Pericardium fibroblast (primary cell): Measurements from ENCODE around the gene VPS9D1. TPM values are rescaled to one million over a fixed set of nuclear protein-coding genes. Genes with fewer than 3 reads are reported as not detected.

ENCODE experiments used
- total RNA-seq: library from RNA; depleted of rRNA; stranded (reverse); fragments of >200 nt; gene quantifications from 2 replicates; pipeline ENCODE4 v1.2.3, GENCODE V29; 2015

The VPS9D1 gene, protein sequence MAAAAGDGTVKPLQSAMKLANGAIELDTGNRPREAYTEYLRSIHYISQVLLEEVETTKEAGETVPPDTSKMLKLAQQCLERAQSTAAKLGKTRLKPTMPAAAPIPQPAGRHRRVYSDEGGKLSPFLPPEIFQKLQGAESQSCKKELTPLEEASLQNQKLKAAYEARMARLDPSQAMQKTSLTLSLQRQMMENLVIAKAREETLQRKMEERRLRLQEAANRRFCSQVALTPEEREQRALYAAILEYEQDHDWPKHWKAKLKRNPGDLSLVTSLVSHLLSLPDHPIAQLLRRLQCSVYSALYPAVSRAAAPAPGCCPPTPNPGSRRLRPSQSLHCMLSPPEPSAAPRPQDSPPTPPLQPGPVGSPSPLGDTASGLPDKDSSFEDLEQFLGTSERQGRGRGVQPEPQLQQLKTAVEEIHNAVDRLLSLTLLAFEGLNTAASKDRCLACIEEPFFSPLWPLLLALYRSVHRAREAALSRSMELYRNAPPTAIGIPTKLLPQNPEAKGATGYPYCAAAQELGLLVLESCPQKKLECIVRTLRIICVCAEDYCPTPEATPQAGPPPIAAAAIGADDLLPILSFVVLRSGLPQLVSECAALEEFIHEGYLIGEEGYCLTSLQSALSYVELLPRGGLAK
- total RNA-seq = 7.8 and 12.0 TPM in 2 replicates

DNA sequence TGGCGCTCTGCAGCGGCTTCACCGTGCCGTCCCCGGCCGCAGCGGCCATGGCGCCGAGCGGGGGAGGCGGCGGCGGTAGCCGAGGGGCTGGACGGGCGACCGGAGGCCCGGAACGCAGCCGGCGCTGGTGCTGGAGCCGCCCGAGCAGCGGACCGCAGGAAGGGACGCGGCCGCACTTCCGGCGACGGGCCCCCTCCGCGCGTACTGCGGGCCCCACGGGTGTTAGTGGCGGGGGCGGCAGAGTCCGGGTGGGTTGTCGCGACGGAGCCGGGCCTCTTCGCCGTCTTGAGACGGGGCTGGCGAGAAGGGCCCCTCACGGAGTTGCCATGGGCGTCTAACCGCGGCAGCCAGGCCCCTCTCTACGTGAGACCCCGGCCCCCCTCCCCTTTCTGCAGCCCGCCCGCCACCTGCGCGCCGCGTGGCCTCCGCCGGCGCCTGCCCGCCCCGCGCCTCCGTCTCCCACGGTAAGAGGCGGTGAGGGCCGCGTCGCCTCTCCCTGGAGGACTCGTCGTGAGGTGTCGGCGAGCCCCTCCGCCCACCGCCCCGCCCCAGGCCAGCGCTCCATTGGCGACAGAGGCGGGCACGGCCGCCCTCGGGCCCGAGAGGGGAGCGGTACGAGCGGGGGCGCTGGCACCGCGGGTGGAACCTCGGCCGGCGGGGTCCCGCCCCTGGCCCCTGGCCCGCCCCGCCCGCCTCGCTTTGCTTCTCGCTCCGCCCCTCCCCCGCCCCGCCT lies at the start of gene VPS9D1, which contains the start of gene ZNF276:
Gene VPS9D1 (minus strand): TSS at position 86 of the 733 bp plus-strand sequence. CDS start 37 bp downstream, at position 49.
Gene ZNF276 (plus strand): TSS at position 725 of the 733 bp plus-strand sequence. CDS start 104 bp downstream, outside the sequence.

DNA sequence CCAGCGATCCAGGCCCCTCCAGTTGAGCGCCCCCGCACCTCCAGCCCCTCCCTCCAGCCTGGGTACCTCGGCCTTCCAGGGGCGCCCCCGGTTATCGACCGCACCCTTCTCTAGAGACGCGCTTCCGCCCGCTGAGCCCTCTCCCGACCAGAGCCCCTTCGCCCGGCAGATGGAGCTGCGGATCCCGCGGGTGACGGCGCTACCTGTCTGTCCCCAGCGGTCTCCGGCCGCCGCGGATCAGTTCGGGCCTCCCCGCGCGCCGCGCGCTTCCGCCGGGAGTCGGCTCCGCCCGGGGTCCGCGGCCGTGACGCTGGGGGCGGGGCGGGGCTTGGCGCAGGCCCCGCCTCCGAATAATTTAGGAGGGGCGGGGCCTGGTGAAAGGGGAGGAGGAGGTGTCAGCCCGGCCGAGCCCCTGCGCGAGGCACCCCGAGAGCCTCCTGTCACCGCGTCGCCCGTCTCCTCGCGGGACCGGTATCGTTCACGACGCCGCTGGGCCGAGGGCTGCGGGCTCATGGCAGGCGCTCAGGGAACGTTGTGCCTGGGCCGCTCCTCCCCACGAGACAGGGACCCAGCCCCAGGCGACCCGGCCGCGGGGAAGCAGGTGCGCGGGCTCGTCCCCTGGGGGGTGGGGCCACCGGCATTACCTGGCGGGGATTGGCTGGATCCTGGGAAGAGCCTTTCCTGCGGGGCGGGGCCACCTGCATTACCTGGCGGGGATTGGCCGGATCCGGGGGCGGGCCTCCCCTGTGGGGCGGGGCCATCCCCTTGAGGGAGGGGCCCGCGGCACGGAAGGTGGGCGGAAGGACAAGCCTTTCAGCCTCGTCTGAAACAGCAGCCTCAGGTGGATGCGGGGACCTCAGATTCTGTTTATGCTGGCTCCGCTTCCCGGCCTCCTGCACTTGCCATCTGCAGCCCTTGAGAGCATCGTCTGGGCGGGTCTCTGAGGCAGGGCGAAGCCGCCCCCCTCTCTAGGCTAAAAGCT lies 19.0 kb downstream of the VPS9D1 start, which contains the start of gene SPATA2L:
Gene SPATA2L (minus strand): TSS at position 281 of the 982 bp plus-strand sequence. CDS start 473 bp downstream, outside the sequence.

GRCh38 chr16:89686520-89687091 lies 34.1 kb downstream of the VPS9D1 start, which contains the start of gene CDK10:
TSS of gene CDK10 (plus strand) at chr16:89686689. CDS start at chr16:89686711, 22 bp downstream.

DNA sequence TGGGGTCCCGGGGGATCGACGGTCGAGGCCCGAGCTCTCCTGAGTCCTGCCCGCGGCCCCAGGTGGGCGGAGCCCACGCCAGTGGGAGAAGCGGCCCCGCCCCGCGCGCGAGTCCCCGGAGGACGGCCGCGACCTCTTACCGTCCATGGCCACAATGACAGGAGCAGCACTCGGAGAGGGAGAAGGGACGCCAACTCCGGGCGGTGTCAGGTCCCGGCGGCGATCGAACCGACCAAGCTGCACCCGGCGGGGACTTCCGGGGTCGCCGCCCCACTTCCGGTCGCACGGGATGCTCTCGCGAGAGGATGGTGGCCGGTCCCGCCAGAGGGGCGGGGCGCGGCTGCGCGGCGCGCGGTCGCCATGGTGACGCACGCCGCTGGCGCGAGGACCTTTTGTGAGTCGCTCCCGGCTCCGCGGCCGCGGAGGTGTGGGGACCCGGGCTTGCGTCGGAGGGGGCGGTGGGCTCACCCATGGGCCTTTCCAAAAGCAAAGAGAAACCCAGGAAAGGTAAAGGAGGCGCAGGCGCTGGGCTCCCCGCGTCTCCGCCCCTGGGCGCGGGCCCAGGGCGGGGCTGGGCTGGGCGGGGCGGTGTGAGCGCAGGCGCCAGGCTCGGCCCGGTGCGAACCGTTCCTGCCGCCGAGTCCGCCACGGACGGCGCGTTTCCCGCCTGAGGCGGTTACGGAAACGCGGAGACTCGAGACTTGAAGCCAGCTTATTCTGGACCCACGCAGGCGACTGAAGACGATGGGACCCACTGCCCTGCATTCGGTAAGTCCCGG lies 63.1 kb downstream of the VPS9D1 start, which contains the start of the genes CHMP1A and SPATA33:
Gene CHMP1A (minus strand): TSS at position 267 of the 779 bp plus-strand sequence. CDS start 120 bp downstream, at position 147.
Gene SPATA33 (plus strand): TSS at position 395 of the 779 bp plus-strand sequence. CDS start 76 bp downstream, at position 471.

Other genes starting within 250 kb of the VPS9D1 start
- 47.0 and 58.6 TPM in 2 replicates for gene ANKRD11, start 230.3 kb downstream of the VPS9D1 start, total RNA-seq
- 46.0 and 67.1 TPM in 2 replicates for gene SPG7, start 212.5 kb downstream of the VPS9D1 start, total RNA-seq
- 9,039 and 11,152 TPM in 2 replicates for gene RPL13, start 160.2 kb downstream of the VPS9D1 start, total RNA-seq
- gene CPNE7, start 145.1 kb downstream of the VPS9D1 start, total RNA-seq = 11.6 and 29.1 TPM in 2 replicates
- 2.8 and 5.5 TPM in 2 replicates for gene DPEP1, start 107.3 kb downstream of the VPS9D1 start, total RNA-seq
- 74.3 and 82.3 TPM in 2 replicates for gene CHMP1A, start 63.2 kb downstream of the VPS9D1 start, total RNA-seq
- 2.0 and 7.6 TPM in 2 replicates for gene SPATA33, start 63.1 kb downstream of the VPS9D1 start, total RNA-seq
- 41.0 and 45.5 TPM in 2 replicates for gene CDK10, start 34.2 kb downstream of the VPS9D1 start, total RNA-seq
- gene SPATA2L, start 19.2 kb downstream of the VPS9D1 start, total RNA-seq = 10.3 and 19.4 TPM in 2 replicates
- 14.0 and 16.8 TPM in 2 replicates for gene ZNF276, start 639 bp upstream of the VPS9D1 start, total RNA-seq
- gene FANCA, start 95.7 kb upstream of the VPS9D1 start, total RNA-seq = 2.3 and 2.8 TPM in 2 replicates
- 3.2 and 3.5 TPM in 2 replicates for gene SPIRE2, start 107.6 kb upstream of the VPS9D1 start, total RNA-seq
- gene TCF25, start 152.7 kb upstream of the VPS9D1 start, total RNA-seq = 164 and 191 TPM in 2 replicates
- 3.6 and 5.4 TPM in 2 replicates for gene MC1R, start 198.0 kb upstream of the VPS9D1 start, total RNA-seq
- 110 and 125 TPM in 2 replicates for gene TUBB3, start 202.4 kb upstream of the VPS9D1 start, total RNA-seq
- 73.5 and 85.8 TPM in 2 replicates for gene DEF8, start 227.9 kb upstream of the VPS9D1 start, total RNA-seq